Measurements from ENCODE around the gene RHCE.
"Not testable (repeated sequence)": the region's sequence is repeated elsewhere in the genome, so short reads cannot be mapped to it uniquely, and the experiment has no call there.

Gene RHCE

DNA sequence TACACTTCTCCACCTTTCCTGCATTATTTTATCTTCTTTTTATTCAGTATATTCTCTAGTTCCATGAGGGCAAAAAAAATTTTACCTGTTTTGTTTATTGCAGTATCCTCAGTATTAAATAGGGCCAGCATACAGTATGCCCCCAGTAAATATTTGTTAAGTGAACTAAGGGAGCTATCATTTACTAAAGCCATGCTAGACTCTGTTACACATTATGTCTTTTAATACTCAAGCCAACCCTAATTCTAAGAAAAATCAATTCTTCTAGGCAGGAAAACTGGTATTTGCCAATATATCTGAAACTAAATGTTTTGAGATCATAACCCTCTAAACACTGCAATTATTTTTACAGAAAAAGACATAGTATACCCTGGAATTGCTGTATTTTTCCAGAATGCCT is 64.2 kb downstream of the RHCE start:
- H3K9ac ChIP-seq (ENCODE audit: low read length), result no peak overlapping the region
- no peak overlapping the region for H3K27ac ChIP-seq (ENCODE audit: low read depth, low read length)
- no peaks in the 10 kb centered on the region for H3K9me3 ChIP-seq (ENCODE audit: low read length)
- H3K4me1 ChIP-seq (ENCODE audit: insufficient read depth, low read length), result no peaks in the 10 kb centered on the region
- no peak overlapping the region for H3K4me3 ChIP-seq (ENCODE audit: low read depth in 1 of 2, low read length in 2 of 2)
- H3K27me3 ChIP-seq (ENCODE audit: control insufficient read depth in 1 of 2, insufficient read depth in 2 of 2, low read length in 2 of 2), result no peaks in the 10 kb centered on the region
- H3K36me3 ChIP-seq (ENCODE audit: insufficient read depth, low read length), result peaks cover 60% of the 10 kb centered on the region

- H3K36me3 ChIP-seq (ENCODE audit: insufficient read depth, low read length), result peaks cover 55% of the 10 kb centered on the region
- H3K27me3 ChIP-seq (ENCODE audit: control insufficient read depth in 1 of 2, insufficient read depth in 2 of 2, low read length in 2 of 2), result no peaks in the 10 kb centered on the region
- H3K27ac ChIP-seq (ENCODE audit: low read depth, low read length), result no peak overlapping the region
- H3K4me1 ChIP-seq (ENCODE audit: insufficient read depth, low read length), result no peaks in the 10 kb centered on the region
- no peak overlapping the region for H3K4me3 ChIP-seq (ENCODE audit: low read depth in 1 of 2, low read length in 2 of 2)
- H3K9me3 ChIP-seq (ENCODE audit: low read length), result no peaks in the 10 kb centered on the region
- no peak overlapping the region for H3K9ac ChIP-seq (ENCODE audit: low read length)
These were observed 64.7 kb downstream of the RHCE start for GRCh38 chr1:25355841-25356395.

DNA sequence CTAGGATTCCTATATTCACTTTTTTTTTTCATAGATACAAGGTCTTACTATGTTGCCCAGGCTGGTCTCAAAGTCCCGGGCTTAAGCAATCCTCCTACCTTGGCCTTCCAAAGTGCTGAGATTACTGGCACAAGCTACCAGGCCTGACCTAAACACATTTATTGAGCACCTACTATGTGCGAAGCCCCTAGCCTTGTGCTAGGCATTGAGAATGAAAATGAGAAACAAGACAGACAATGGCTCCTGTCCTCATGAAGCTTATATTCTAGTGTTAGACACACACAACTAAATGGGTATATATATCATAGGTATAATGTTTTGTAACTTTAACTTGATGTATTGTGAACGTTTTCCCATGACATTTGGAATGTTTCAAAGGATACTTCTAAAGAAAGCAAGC is 71.0 kb downstream of the RHCE start:
- Histone ChIP-seq H3K4me1 (ENCODE audit: insufficient read depth, low read length) (no peaks in the 10 kb centered on the region), H3K4me3 (ENCODE audit: low read depth in 1 of 2, low read length in 2 of 2) (no peak overlapping the region), H3K9ac (ENCODE audit: low read length) (no peak overlapping the region), H3K36me3 (ENCODE audit: insufficient read depth, low read length) (peaks cover 16% of the 10 kb centered on the region), H3K27ac (ENCODE audit: low read depth, low read length) (no peak overlapping the region), H3K9me3 (ENCODE audit: low read length) (no peaks in the 10 kb centered on the region), H3K27me3 (ENCODE audit: control insufficient read depth in 1 of 2, insufficient read depth in 2 of 2, low read length in 2 of 2) (no peaks in the 10 kb centered on the region)

DNA sequence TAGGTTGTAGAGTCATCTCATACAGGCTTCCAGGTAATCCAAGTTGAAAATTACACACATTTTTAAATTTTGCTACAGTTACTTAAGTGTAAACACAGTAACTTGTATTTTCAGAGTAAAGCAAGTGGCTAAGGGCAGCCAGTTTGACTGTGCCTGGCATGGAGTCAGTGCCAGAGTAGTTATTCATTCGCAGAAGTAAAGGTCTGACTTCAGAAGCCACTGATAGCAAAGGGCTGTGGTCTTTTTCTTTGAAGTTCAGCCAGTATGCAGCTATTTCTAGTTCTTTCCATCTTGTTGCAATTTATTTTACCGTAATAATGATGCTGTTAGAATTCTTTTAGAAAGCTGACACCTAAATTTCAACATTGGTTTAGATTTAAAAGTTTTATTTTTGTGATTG is 73.1 kb downstream of the RHCE start:
- H3K27ac ChIP-seq (ENCODE audit: low read depth, low read length), result no peak overlapping the region
- peaks cover 12% of the 10 kb centered on the region for H3K36me3 ChIP-seq (ENCODE audit: insufficient read depth, low read length)
- no peaks in the 10 kb centered on the region for H3K27me3 ChIP-seq (ENCODE audit: control insufficient read depth in 1 of 2, insufficient read depth in 2 of 2, low read length in 2 of 2)
- H3K4me1 ChIP-seq (ENCODE audit: insufficient read depth, low read length), result no peaks in the 10 kb centered on the region
- no peak overlapping the region for H3K4me3 ChIP-seq (ENCODE audit: low read depth in 1 of 2, low read length in 2 of 2)
- no peak overlapping the region for H3K9ac ChIP-seq (ENCODE audit: low read length)
- H3K9me3 ChIP-seq (ENCODE audit: low read length), result no peaks in the 10 kb centered on the region

DNA sequence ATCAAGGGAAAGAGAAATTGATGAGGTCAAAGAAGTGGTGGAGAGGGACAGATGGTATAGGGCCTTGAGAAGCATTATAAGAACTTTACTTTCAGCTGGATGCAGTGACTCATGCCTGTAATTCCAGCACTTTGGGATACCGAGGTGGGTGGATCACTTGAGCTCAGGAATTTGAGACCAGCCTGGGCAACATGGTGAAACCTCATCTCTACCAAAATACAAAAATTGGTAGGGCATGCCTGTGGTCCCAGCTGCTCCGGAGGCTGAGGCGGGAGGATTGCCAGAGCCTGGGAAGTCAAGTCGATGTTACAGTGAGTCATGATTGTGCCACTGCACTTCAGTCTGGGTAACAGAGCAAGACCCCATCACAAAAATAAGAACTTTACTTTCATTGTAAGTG is 76.8 kb downstream of the RHCE start:
- no peak overlapping the region for H3K9ac ChIP-seq (ENCODE audit: low read length)
- H3K27me3 ChIP-seq (ENCODE audit: control insufficient read depth in 1 of 2, insufficient read depth in 2 of 2, low read length in 2 of 2), result no peaks in the 10 kb centered on the region
- H3K36me3 ChIP-seq (ENCODE audit: insufficient read depth, low read length), result peaks cover 12% of the 10 kb centered on the region
- H3K4me1 ChIP-seq (ENCODE audit: insufficient read depth, low read length), result peaks cover 19% of the 10 kb centered on the region
- H3K4me3 ChIP-seq (ENCODE audit: low read depth in 1 of 2, low read length in 2 of 2), result no peak overlapping the region
- no peak overlapping the region for H3K27ac ChIP-seq (ENCODE audit: low read depth, low read length)
- H3K9me3 ChIP-seq (ENCODE audit: low read length), result no peaks in the 10 kb centered on the region

- Histone ChIP-seq H3K9me3 (ENCODE audit: low read length) (no peaks in the 10 kb centered on the region), H3K4me1 (ENCODE audit: insufficient read depth, low read length) (peaks cover 19% of the 10 kb centered on the region), H3K9ac (ENCODE audit: low read length) (no peak overlapping the region), H3K36me3 (ENCODE audit: insufficient read depth, low read length) (peaks cover 12% of the 10 kb centered on the region), H3K27me3 (ENCODE audit: control insufficient read depth in 1 of 2, insufficient read depth in 2 of 2, low read length in 2 of 2) (no peaks in the 10 kb centered on the region), H3K27ac (ENCODE audit: low read depth, low read length) (no peak overlapping the region), H3K4me3 (ENCODE audit: low read depth in 1 of 2, low read length in 2 of 2) (no peak overlapping the region)
These were observed 77.8 kb downstream of the RHCE start for GRCh38 chr1:25342846-25343245.

GRCh38 chr1:25341746-25342145 is 78.9 kb downstream of the RHCE start:
- peaks cover 19% of the 10 kb centered on the region for H3K4me1 ChIP-seq (ENCODE audit: insufficient read depth, low read length)
- no peaks in the 10 kb centered on the region for H3K27me3 ChIP-seq (ENCODE audit: control insufficient read depth in 1 of 2, insufficient read depth in 2 of 2, low read length in 2 of 2)
- H3K4me3 ChIP-seq (ENCODE audit: low read depth in 1 of 2, low read length in 2 of 2), result no peak overlapping the region
- H3K36me3 ChIP-seq (ENCODE audit: insufficient read depth, low read length), result peaks cover 12% of the 10 kb centered on the region
- no peak overlapping the region for H3K27ac ChIP-seq (ENCODE audit: low read depth, low read length)
- no peak overlapping the region for H3K9ac ChIP-seq (ENCODE audit: low read length)
- H3K9me3 ChIP-seq (ENCODE audit: low read length), result no peaks in the 10 kb centered on the region

- peak overlapping the region; percentile 84 for H3K9ac ChIP-seq (ENCODE audit: low read length)
- H3K36me3 ChIP-seq (ENCODE audit: insufficient read depth, low read length), result peaks cover 5% of the 10 kb centered on the region
- no peaks in the 10 kb centered on the region for H3K9me3 ChIP-seq (ENCODE audit: low read length)
- H3K4me3 ChIP-seq (ENCODE audit: low read depth in 1 of 2, low read length in 2 of 2), result peak overlapping the region; percentile 79 to 90
- H3K27ac ChIP-seq (ENCODE audit: low read depth, low read length), result peak overlapping the region; percentile 94
- H3K4me1 ChIP-seq (ENCODE audit: insufficient read depth, low read length), result peaks cover 19% of the 10 kb centered on the region
- no peaks in the 10 kb centered on the region for H3K27me3 ChIP-seq (ENCODE audit: control insufficient read depth in 1 of 2, insufficient read depth in 2 of 2, low read length in 2 of 2)
These were observed 81.6 kb downstream of the RHCE start for GRCh38 chr1:25338986-25339385.

DNA sequence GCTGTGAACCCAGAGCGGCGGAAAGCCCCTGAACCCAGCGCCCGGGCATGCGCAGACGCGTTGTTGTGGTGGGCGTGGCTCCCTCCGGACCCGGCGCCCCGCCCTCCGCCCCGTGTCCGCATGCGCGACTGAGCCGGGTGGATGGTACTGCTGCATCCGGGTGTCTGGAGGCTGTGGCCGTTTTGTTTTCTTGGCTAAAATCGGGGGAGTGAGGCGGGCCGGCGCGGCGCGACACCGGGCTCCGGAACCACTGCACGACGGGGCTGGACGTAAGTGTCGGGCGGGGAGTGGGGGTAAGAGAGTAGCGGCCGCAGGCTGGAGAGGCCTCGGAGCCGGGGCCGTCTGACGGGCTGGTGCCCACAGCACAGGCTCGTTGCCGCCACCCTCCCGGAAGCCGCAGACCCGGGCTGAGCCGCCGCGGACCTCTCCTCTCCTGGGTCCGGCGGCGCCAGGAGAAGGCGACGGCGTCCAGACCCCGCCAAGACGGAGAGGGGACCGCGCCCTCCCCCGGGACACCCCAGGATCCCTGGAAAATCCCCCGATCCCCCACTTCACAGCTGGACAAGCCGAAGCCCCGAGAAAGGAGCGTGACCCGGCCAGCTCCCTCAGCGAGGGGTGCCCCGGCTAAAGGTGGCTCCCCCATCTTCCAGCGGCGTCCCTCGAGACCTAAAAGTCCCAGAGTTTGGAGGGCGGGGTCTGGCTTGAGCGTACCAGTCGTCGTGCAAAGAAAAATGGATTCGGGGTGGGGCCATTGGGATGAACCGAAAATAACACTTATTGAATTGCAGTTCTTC is 82.2 kb downstream of the RHCE start, which contains the start of gene TMEM50A:
Gene TMEM50A (plus strand): TSS at position 147 of the 794 bp plus-strand sequence. CDS start 2,153 bp downstream, outside the sequence.
- peak within 1 kb of the TSS; percentile 84 for H3K9ac ChIP-seq (ENCODE audit: low read length)
- no peaks in the 10 kb centered on the region for H3K27me3 ChIP-seq (ENCODE audit: control insufficient read depth in 1 of 2, insufficient read depth in 2 of 2, low read length in 2 of 2)
- no peaks in the 10 kb centered on the region for H3K36me3 ChIP-seq (ENCODE audit: insufficient read depth, low read length)
- peak within 1 kb of the TSS; percentile 79 to 90 for H3K4me3 ChIP-seq (ENCODE audit: low read depth in 1 of 2, low read length in 2 of 2)
- H3K9me3 ChIP-seq (ENCODE audit: low read length), result no peaks in the 10 kb centered on the region
- H3K27ac ChIP-seq (ENCODE audit: low read depth, low read length), result peak within 1 kb of the TSS; percentile 94
- H3K4me1 ChIP-seq (ENCODE audit: insufficient read depth, low read length), result peaks cover 19% of the 10 kb centered on the region

DNA sequence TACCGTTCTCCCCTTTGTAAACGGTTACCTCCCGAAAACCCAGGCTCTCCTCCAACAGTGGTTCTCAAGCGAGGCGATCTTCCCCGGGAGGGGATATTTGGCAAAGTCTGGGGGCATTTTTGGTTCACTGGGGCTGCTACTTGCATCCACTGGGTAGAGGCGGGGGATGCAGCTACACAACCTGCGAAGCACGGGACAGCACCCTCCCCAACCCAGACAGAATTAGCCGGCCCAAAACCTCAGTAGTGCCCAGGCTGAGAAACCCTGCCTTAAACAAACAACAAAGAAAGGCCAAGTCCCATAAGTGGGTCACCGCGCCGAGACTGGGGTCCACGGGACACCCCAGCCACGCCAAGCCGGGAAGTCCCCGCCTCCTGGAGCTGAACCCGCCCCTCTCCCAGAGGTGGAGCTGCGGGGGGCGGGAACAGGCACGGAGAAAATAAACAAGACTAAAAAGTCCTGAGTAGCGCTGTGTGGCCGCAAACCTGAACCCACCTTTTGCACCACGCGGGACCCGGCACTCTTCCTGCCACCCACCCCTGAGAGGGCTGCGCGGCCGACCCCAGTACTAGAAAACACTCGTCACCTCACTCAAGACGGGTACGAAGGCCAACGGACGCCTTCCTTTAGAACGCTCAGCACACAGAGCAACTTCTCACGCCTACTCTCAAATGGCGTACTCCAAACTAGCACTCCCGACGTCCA is 83.0 kb downstream of the RHCE start:
- not testable (repeated sequence) for H3K36me3 ChIP-seq (ENCODE audit: insufficient read depth, low read length); H3K9ac ChIP-seq (ENCODE audit: low read length); H3K9me3 ChIP-seq (ENCODE audit: low read length); H3K27me3 ChIP-seq (ENCODE audit: control insufficient read depth in 1 of 2, insufficient read depth in 2 of 2, low read length in 2 of 2)
- Histone ChIP-seq H3K4me3 (ENCODE audit: low read depth in 1 of 2, low read length in 2 of 2) (peak overlapping the region in 1 of 2 donors; percentile 79), H3K27ac (ENCODE audit: low read depth, low read length) (peak overlapping the region; percentile 34), H3K4me1 (ENCODE audit: insufficient read depth, low read length) (peaks cover 19% of the 10 kb centered on the region)

- Histone ChIP-seq H3K9ac (ENCODE audit: low read length) (peak overlapping the region; percentile 39), H3K27ac (ENCODE audit: low read depth, low read length) (peak overlapping the region; percentile 10), H3K4me3 (ENCODE audit: low read depth in 1 of 2, low read length in 2 of 2) (peak overlapping the region; percentile 36 to 74), H3K4me1 (ENCODE audit: insufficient read depth, low read length) (peaks cover 19% of the 10 kb centered on the region)
- not testable (repeated sequence) for H3K36me3 ChIP-seq (ENCODE audit: insufficient read depth, low read length); H3K27me3 ChIP-seq (ENCODE audit: control insufficient read depth in 1 of 2, insufficient read depth in 2 of 2, low read length in 2 of 2); H3K9me3 ChIP-seq (ENCODE audit: low read length)
These were observed 83.7 kb downstream of the RHCE start for GRCh38 chr1:25336922-25337354.

Data from muscle layer of colon (tissue), 2 donors.